Effector CD4-positive, alpha-beta T cell (primary cell): ENCODE results near the gene RBFOX1.

ENCODE experiments used
- DNase-seq: peaks from one replicate; pipeline ENCODE4 v3.0.0-alpha.2; 2020

The RBFOX1 gene

GRCh38 chr16:7534749-7535148 lies 202.1 kb downstream of the RBFOX1 start:
- DNase-seq: no peak

- no peak for DNase-seq
These were observed 208.4 kb downstream of the RBFOX1 start for GRCh38 chr16:7541026-7541425.

DNA sequence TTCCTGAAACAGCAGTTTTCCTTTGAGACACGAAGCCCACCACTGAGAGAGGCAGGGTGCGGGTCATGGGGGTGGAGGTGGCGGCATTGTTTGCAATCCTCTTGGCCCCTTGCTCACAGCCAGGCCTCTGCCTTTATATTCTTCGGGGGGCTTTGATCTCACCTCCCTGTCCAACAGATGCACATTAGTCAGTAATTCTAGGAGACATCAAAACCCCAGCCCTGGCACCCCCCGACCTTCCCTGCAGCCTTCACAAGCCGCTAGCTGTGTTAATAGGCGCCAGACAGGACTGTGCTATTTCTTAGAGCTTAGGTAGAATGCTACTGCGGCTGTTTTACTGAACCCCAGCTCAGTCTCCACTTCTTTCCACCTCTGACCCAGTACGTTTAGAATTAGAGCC lies 212.6 kb downstream of the RBFOX1 start:
- DNase-seq: no peak

- no peak for DNase-seq
These were observed 214.3 kb downstream of the RBFOX1 start for GRCh38 chr16:7546948-7547347.

DNA sequence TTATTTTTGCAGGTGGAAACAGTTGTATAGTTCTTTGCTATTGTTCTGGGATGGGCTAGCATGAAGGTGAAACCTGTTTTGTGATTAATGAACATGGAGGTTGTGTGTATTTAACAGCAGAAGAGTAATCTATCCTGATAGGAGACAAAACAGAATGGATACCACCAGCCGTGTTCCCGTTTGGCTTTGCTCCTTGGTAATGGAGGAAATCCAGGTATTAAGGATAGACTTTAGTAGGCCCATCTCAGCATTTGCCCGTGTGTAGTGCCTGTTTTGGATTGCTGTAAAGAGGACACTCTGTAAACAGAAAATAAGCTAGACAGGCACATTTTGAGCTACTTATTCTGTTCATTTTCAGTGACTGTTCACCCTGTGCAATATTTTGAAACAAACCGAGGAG lies 215.1 kb downstream of the RBFOX1 start:
- no peak for DNase-seq

- DNase-seq: no peak
These were observed 216.2 kb downstream of the RBFOX1 start for GRCh38 chr16:7548796-7549318.

DNA sequence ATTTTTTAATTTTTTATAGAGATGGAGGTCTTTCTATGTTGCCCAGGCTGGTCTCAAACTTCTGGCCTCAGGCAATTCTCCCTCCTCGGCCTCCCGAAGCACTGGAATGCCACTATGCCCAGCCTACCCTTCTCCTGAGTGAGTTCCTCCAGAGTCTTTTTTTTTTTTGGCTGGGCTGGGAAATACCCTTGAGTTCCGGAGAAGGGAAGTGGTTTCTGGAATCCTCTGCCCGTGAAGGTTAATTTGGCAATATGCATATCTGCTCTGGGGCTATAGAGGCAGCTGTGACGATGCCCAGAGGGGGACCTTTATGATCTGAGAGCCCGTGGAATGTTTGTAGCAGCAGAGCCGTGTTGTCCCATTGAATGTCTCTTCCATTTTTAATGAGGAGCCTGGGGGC lies 217.5 kb downstream of the RBFOX1 start:
- no peak for DNase-seq

DNA sequence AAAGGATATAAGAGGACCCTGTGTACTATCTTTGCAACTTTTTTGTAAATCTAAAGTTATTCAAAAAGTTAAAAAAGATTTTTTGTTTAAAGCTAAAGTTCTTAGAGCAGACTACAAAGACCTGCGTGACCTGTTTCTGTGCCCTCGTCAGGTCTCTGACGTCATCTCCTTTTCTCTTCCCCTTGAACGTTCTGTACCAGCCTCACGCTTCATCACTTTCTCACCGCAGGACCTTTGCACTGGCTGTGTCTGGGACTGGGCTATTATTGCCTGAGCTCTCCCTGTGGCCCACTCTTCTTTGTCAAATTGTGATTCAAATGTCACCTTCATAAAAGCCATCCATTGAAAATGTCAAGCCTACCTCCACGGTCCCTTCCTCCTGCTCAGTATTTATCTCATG lies 222.8 kb downstream of the RBFOX1 start:
- no peak for DNase-seq

DNA sequence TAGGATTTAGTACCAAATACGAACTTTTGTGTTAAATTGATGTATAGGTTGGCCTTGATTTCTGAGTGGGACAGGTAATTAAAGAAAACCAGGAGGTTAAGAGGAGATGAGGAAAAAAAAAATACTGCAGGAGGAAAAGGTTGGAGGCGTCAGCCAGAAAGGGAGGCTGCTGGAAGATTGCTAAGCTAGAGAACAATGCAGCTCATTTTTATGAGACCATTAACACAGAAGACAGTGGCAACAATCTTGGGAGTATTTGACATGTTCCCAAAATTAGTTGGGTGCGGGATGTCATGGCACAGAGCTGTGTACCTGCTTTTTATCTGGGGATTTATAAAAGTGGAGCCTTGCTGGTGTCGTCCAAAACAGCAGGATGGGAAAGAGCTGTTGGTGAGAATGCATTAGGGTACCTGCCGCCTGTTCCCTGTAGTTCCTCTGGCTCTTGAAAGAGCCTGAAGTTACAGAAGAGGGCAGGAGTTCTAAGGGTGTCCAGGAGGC lies 229.3 kb downstream of the RBFOX1 start:
- DNase-seq: no peak

GRCh38 chr16:7566360-7566759 lies 233.7 kb downstream of the RBFOX1 start:
- no peak for DNase-seq

DNA sequence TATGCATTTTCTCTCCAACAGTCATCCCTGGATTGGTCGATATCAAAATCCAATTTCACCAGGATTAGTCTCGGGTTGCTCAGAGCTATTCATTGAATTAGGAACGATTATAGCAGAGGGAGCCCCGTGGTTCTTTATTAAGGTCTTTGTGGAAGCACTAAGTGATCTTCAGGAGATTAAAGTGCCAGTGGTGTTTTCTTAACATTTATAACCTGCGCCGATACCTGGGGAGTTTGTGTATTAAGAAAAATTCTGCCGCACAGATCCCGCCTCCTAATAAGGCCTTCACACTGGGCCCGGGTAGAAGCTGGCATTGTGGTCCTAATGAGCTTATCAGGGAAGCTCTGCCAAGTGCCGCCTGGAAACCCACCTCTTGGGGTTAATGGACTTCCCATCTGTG lies 238.7 kb downstream of the RBFOX1 start:
- no peak for DNase-seq

DNA sequence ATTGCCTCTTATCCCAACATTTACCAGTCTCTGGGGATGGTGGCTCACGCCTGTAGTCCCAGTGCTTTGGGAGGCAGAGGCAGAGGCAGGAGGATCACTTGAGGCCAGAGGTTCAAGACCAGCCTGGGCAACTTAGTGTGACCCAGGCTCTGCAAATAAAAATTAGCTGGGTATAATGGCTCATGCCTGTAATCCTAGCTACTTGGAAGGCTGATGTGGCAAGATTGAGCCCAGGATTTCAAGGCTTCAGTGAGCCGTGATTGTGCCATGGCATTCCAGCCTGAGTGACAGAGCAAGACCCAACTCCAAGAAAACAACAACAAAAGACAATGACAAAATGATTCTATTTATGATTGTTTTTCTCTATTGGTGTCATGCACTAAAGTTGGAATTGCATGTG lies 244.9 kb downstream of the RBFOX1 start:
- DNase-seq: no peak

- DNase-seq: no peak
These were observed 246.8 kb downstream of the RBFOX1 start for GRCh38 chr16:7579454-7579853.

GRCh38 chr16:7581175-7581574 lies 248.5 kb downstream of the RBFOX1 start:
- DNase-seq: no peak

DNA sequence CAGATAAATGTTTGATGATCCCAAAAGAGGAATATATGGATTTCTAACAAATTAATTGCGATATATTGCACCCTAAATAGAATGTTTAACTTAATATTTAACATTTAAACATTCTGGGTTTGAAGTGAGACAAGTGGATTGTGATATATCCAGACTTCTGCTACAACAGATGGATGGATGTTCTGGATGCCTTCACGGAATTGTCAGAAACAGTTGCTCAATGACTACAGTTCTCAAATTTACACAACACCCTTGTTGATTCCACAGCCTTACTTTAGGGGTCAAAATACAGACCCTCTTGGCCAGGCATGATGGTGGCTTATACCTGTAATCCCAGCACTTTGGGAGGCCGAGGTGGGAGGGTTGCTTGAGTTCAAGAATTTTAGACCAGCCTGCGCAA lies 250.8 kb downstream of the RBFOX1 start:
- no peak for DNase-seq

DNA sequence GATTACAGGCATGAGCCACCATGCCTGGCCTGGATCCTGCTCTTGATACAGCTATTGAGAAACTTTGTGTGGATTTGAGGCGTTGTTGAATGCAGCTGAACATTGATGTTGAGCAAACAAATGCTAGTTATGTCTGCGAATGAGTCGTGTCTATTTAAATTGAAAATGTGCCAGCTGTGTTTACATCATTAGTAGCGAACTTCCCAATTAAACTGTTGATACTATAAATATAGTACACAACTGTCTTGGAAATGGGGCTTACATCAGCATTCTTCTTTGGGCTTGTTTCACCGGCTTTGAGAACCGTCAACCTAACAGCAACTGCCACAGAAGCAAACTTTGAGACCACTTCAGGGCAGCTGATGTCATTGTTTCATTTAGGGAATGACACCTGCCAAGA lies 251.9 kb downstream of the RBFOX1 start:
- no peak for DNase-seq

DNA sequence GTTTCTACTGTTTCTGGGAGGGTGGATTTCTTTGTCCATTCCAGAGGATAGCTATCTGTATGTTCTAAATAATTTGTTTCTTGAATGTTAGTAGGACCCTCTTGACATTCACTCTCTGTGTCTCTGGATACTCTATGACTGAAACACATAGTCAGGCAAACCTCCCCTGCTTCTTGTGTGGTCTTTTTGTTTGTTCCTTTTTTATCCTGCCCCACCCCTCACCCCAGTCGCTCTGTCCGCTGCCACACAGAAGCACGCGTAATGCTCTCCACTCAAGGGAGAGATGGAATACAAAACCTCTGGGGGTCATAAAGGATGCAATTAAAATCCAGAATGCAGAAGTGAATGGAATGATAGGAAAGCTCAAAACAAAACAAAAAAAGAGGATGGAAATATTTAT lies 253.1 kb downstream of the RBFOX1 start:
- DNase-seq: no peak

DNA sequence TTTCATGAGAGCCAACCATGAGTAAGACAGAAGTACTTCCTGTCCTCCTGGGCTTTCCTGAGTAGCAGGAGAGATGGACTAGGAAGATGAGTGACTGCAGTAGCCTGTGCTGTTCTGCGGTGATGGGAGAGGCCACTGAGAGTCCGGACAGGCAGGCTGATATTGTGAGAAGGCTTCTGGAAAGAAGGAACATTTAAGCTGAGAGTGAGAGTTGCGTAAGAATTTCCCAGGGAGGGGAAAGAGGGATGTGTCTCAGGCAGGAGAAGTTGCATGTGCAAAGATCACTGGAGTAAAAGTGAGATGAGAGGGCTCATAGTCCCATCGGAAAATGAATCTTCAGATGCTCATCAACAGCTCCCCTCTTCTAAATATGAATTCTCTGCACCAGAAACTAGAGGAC lies 258.3 kb downstream of the RBFOX1 start:
- DNase-seq: no peak

DNA sequence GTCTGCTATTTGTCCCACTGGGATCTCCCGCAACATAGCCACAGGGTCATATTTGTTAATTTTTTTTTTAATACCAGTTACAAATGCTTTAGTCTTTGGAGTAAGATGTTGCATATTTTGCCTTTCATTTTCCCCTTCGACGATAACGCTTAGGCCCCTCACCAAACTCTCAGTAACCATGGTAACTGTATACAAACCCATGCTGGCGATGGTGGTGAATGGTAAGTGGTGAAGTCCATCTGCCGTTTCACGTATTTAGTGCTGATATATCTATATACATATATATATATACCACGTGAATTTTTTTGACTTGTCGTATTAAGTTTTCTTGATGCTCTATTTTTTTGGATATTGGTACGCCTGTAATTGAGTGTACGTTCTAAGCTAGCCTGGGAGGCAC lies 263.7 kb downstream of the RBFOX1 start:
- no peak for DNase-seq

GRCh38 chr16:7597677-7598076 lies 265.0 kb downstream of the RBFOX1 start:
- DNase-seq: no peak

GRCh38 chr16:7601100-7601499 lies 268.5 kb downstream of the RBFOX1 start:
- DNase-seq: no peak

GRCh38 chr16:7602291-7602950 lies 269.8 kb downstream of the RBFOX1 start:
- no peak for DNase-seq

DNA sequence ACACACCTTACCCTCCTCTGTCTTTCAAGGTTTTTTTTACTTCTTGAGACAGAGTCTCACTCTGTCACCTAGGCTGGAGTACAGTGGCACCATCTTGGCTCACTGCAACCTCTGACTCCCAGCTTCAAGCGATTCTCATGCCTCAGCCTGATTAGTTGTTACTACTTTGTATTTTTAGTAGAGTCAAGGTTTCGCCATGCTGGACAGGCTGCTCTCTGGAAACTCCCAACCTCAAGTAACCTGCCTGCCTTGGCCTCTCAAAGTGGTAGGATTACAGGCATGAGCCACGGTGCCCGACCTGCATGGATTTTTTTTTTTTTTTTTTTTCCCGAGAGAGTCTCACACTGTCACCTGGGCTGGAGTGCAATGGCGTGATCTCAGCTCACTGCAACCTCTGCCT lies 273.2 kb downstream of the RBFOX1 start:
- DNase-seq: no peak

DNA sequence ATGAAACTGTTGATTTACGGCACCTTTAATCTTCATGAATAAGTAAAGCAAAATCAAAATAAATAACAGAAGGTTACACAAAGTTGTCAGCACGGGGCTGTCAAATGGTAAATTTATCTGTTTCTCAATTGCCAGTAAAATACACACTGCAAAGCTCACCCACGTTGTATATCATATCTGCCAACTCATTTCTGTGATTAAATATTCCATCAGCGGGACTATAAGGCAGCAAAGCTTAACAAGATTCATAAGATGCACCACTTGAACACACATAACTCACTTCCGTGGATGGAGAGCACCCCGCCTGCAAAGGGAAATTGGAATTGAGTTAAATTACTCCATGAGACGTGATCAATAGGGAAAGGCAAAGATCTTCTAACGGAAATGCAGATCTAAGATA lies 280.0 kb downstream of the RBFOX1 start:
- no peak for DNase-seq

- DNase-seq: no peak
These were observed 280.9 kb downstream of the RBFOX1 start for GRCh38 chr16:7613518-7613917.
